NCI-H2081 treated with DMSO at 0.1 percent for 48 hours (cell line): Measurements from ENCODE around the gene IL12RB2.
"Not testable (repeated sequence)": the region's sequence is repeated elsewhere in the genome, so short reads cannot be mapped to it uniquely, and the experiment has no call there.

Experiments
- DNase-seq: peaks from one replicate; lab custom pipeline; 2025; lab: John Stamatoyannopoulos, UW

The IL12RB2 gene

DNA sequence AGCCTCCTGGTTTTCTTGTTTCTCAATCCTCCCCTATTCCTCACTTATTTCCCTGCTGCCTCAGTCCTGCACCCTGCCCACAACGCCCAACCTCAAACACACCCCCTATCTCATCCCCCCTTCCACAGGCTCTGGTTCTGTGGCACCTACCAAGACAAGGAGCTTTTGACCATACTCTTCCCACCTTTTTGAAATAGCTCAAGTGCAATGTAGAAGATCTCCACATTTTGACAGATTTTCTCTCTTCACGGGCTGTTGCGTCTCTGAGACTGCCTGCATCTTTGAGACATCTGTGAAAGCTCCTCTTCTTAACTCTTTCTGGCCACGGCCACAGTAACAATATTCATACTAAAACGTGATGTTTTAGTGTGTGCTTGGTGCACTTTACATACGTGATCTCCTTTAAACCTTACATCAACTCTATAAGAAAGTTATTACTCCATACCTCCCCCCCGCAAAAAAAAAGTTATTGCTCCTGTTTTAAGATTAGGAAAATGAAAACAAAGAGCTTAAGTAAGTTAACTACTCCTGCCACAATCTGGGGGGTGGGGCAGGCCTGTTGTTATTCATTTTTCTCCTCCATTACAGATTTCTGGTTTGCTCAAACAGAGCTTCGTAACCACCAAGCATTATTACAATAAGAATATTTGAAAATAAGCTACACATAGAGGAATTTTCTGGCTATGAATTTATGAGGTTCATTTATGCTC is 124.4 kb downstream of the IL12RB2 start:
- no peak for DNase-seq

DNA sequence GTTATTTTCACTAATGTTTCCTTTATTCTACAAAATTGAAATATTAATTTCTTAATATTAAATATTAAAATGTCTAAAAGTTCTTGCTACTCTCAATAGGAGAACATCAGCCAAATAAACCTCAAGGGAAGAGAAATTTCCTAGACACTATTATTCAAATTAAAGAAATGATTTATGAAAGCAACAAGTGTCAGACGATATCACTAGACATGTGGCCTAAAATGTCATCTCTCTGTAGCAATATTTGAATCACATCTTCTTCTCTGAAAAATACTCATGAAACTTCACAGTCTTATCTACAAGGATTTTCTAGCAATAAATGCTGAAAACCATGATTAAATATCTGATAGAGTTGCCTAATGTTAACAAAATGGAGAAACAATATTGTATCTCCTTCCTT is 125.1 kb downstream of the IL12RB2 start:
- DNase-seq = no peak

DNA sequence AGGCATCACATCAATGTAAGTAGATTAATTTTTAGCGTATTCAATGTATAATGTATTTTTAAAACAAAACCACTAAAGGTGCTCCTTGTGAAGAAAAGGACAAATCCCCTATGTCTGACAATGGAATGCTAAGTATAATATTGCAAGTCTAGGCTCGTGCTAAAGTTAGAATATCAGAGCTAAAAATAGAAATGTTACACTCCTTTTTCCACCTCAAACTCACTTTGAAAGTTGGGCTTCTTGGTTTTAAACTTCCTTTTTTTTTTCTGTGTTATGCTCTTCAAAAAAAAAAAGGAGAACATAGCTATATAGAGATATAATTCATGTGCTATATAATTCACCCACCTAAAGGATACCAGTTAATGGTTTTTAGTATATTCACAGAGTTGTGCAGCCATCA is 126.2 kb downstream of the IL12RB2 start:
- no peak for DNase-seq

DNA sequence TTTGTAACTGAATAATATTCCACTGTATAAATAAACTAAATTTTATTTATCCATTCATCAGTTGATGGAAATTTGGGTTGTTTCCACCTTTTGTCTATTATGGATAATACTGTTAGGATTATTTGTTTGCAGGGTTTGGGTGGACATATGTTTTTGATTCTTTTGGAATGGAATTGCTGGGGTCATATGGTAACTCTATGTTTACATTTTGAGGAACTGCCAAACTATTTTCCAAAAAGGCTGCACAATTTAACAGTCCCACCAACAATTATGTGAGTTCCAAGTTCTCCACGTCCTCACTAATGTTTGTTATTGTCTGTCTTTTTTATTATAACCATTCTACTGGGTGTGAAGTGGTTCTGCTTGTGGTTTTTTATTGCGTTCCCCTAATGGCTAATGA is 126.8 kb downstream of the IL12RB2 start:
- DNase-seq = no peak

DNA sequence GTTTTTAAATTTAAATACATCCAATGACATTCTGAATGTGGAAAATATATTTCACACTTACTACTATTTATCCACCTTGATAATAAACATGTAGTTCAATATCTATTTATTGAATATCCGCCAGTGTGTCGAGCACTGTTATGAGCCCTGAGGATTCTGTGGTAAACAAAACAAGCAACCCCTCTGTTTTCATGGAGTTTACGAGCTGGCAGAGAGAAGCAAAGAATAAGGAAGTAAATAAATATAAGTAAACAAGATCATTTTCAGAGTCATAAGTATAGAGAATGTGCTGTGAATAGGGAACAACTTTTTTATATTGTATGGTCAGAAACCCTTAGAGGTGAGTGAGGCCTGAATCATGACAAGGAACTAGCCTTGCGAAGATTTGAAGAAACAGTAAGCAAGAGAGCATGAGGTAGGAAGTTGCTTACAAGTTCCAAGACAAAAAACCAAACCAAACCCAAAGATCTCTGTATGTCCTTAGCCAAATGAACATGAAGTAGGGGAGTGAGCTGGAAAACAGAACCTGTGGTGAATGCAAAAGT is 128.9 kb downstream of the IL12RB2 start:
- no peak for DNase-seq

DNA sequence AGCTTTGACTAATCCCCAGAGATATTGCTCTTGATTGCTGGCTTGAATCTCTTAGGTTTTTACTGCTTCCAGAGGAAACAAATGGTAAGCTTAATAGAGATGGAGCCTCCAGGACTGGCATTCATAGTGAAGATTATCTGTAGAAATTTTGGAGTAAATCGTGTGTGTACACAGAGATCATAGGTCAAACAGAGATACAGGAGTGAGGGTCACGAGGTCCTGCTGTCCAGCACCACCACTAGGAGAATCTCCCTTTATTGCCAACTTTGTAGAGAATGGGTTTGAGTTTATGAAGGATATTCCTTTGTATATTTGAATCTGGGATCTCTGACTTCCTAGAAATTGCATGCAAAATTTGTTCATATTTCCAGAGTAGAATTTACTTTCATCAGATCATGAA is 130.3 kb downstream of the IL12RB2 start:
- DNase-seq = no peak

DNA sequence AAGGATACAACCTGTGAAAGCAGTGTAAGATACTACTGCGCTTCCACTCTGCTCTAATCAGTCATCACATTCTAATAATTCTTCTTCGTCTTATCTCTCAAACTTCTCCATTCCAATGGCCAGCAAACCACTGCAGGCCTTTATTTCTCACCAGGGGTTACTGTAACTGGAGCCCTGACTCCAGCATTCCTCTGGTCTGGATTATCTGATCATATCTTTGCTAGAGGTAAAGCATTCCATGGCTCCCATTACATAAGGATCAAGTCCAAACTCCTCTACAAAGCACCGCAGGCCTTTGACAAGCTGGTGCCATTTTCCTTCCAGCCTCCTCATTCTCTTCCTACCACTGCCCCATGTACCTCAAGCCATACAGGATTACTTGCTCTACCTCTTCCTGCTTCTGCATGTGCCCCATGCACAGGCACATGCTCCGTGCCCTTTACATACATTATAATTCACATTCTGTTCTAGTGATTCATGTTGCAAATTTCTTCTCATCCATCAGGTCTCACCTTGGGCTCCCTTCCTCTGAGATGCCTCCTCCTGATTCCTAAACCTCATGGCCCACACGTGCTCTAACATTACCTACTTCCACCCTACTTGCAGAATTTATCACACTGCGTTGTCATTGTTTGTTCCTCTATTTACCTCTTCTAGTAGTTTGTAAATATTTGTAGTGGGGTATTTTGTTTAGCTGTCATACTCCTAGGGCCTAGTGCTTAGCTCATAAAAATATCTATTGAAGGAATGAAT is 131.8 kb downstream of the IL12RB2 start:
- no peak for DNase-seq

DNA sequence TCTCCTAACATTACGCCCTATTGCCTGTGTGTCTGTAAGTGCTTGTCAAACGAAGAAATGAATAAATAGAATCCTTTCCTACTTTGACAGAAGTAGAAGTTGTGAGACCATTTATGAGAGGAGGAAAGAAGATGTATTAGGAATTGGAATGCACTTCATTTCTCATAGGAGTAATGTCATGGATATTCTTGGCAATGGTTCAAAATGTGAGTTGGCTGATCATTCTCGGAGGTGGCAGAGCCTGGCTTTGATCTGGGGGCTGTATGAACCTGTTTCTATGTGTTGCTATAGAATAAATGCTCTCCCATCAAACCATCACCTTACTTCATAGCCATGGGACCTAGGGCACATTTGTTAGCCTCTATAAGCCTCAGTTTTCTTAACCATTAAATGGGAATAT is 132.7 kb downstream of the IL12RB2 start:
- no peak for DNase-seq

DNA sequence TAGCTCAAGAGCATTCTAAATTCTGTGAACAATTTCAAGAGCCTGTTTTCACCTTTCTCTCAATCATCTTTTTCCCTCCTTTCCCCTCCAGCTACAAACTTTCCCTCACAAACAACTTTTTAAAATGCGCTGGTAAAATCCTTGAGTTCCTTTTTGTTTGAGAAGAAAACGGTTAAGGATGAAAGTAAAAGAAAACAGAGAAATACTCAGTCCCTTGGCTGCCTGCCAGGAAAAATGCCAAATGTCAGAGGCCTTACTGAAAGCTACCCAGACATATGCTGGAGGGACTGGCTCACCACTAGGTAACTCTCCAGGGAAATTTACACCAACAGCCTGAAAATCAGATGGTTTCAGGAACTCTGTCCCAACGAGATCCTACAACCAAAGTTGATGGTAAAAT is 133.5 kb downstream of the IL12RB2 start:
- DNase-seq = no peak

DNA sequence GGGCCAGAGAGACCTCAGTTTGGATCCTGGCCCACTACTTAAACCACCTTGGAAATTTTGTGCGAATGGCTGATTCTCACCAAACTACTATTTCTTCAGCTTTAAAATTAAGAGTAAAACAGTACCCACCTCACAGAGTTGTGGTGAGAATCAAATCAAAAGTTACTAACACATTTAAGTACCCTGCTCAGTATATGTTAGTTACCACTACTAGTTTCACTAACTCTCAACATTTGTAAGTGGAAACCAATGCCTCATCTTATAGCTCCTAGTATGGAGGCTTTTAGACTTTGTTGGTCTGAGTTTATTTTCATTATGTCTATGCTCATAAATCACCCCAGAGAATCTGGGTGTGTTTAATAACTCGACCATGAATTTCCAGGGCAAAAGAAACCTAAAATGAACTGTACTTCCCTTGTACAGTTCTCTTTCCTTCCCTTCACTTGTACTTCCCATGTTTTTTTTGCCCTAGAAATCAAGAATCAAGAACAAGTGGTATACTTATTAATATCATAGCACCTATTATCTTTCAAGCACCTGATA is 134.1 kb downstream of the IL12RB2 start:
- no peak for DNase-seq

DNA sequence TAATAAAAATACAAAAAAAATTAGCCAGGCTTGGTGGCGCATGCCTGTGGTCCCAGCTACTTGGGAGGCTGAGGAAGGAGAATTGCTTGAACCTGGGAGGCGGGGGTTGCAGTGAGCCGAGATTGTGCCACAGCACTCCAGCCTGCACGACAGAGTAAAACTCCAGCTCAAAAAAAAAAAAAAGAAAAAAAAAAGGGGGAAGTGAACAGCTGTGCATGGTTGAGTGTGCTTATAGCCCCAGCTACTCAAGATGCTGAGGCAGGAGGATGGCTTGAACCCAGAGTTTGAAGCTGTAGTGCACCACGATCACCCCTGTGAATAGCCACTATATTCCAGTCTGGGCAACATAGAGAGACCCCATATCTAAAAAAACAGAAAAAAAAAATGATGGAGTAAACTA is 138.3 kb downstream of the IL12RB2 start:
- not testable (repeated sequence) for DNase-seq
